Suprapubic skin (tissue), 3 donors: ENCODE data around the gene AMMECR1L.

ENCODE experiments used
- CTCF ChIP-seq, 2 donors: fragments of 200-600 bp in 1 of 2; fragments of 450-650 bp in 1 of 2; sonication (generic) in 1 of 2; IDR thresholded peaks; one replicate each; pipeline ENCODE4 v1.5.1; 2016 to 2019; ENCODE audit warnings: antibody characterized with exemption in 2 of 2, mild to moderate bottlenecking in 1 of 2, moderate library complexity in 1 of 2
- EP300 ChIP-seq: sonication (generic); formaldehyde crosslinking; IDR thresholded peaks from one replicate; pipeline ENCODE4 v1.6.1; 2017; ENCODE audit warnings: antibody characterized with exemption
- POLR2A ChIP-seq, 2 donors: fragments of 450-650 bp; IDR thresholded peaks; one replicate each; pipeline ENCODE4 v1.6.1; 2017; ENCODE audit warnings: antibody characterized with exemption in 2 of 2, mild to moderate bottlenecking in 2 of 2, moderate library complexity in 2 of 2

DNA sequence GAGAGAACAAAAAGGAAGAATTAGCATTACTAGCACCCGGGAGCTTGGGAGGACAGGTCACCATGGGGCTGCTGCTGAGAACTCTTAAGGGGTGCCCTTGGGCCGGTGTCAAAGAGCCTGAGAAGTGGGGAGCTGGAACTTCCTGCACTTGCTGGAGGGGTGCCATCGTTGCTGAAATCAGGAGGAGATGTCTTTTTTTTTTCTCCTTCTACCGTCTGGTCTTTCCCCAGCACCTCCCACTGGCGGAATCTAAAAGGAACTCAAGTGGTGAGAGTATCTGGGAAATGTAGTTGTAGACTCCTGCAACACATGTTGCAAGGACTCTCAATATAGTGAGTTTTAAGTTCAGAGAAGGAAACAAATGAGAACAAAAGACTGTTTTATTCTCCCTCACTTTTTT, 6.1 kb upstream of the AMMECR1L start:
- TF ChIP-seq CTCF (IDR thresholded peaks at IDR 0.05) (no peak), POLR2A (IDR thresholded peaks at IDR 0.05) (no peak), EP300 (no peak)
